NCI-H510A (cell line): ENCODE results near the gene HSF5.
"Not testable (repeated sequence)": the region's sequence is repeated elsewhere in the genome, so short reads cannot be mapped to it uniquely, and the experiment has no call there.

Experiments used
- DNase-seq: peaks from one replicate; lab custom pipeline; 2025; lab: John Stamatoyannopoulos, UW

Gene HSF5

DNA sequence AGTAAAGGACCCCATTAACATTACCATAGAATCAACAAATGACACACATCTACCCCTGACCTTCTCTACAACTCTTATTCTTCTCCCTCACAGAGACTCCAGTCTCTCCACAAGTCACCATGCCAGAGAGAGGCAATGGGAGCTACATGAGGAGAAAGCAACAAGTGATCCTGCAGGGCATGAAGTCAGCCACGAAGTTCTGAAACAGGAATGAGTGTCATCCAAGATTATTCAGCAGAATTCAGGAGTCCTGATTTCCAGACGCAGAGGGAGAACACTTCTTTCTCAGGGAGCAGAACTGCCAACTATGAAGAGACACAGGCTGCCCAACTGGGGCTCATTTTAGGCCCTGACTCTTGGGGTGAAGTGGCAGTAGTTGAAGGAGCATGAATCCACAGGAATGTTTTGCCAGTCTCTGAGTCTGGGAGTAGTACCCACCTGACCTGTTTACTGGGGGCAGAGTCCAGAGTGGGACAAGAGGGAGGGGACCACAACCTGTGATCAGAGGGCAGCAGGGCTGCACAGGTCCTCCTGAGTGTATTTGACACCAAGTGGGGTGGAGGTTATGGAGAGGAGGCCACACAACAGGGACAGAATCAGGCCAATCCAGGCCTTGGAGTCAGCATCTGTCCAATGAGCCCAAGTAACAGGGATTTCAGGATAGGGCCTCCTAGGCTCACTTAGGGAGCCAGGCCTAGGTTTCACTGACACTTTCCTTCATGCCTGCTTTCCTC, 28.6 kb upstream of the HSF5 start:
- DNase-seq = no peak

DNA sequence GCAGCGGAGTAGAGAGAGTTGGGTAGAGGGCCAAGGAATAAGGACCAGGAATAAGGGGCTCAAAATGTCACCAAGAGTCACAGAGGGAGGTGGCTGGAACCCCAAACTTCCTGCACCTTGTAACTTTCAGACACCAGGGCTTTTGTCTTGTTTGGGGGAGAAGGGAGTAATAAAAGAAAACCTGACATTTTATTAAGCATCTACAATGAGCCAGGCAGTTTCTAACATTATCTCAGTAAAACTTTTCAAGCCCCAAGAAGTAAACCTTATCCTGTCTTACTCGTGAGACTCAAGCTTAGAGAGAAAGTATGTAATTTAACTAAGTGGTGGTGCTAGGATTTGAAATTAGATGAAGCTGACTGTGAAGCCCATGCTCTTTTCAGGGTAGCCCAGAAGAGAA, 27.1 kb upstream of the HSF5 start:
- no peak for DNase-seq

DNA sequence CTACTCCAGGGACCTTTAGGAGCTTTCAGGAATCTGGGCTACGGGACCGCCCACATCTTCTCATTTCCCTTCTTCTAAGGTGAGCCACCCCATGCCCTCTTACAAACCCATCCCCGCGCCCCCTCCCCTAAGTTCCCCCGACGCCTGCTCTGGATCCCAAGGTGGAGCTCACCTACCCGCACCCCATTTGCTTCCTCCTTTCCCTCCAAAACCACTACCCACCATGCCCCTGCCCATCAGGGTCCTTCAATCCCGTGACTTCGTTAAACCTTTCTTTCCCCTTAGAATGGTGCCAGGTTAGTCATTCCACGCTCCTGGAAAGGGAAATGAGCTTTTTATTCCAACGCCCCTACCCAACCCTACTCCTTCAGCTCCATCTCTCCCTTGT, 26.6 kb upstream of the HSF5 start:
- DNase-seq = no peak

DNA sequence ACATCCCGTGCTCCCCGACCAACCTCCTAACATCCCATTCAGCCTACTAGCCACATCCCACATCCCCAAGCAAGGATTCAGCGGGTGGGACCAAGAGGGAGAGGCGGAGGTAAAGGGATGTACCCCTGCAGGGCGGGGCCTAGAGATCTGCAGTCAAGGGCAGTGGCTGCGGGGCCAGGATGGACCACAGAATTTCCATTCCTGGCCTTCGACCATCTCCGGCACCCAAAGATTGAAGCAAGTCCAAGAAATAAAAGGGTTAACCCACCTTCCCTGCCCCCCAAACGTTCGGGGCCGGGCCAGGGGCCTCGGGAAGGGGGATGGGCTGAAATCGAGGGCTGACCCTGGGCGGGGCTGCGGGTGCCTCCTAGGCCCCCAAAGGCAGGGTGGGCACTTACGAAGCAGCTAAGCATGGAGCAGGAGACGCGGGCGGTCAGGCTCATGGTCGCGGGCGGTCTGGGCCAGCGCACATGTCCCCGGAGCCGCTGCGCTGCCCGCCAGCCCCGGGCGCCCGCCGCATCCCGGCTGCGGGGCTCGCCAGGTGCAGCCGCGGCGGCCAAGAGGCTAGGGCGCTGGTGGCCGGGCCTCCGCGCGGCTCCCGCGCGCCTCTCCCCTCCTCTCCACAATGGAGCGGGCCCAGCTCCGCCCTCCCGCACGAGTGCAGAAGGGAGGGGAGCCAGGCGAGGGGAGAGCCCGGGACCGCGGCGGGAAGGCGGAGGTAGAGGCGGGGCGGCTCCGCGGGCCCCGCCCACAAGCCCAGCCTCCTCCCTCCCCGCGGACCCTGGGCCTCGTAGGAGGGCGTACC, 26.0 kb upstream of the HSF5 start, which contains the start of gene MTMR4:
Gene MTMR4 (minus strand): TSS at position 674 of the 805 bp plus-strand sequence. CDS start 231 bp downstream, at position 443.
- peak; percentile 85 for DNase-seq

DNA sequence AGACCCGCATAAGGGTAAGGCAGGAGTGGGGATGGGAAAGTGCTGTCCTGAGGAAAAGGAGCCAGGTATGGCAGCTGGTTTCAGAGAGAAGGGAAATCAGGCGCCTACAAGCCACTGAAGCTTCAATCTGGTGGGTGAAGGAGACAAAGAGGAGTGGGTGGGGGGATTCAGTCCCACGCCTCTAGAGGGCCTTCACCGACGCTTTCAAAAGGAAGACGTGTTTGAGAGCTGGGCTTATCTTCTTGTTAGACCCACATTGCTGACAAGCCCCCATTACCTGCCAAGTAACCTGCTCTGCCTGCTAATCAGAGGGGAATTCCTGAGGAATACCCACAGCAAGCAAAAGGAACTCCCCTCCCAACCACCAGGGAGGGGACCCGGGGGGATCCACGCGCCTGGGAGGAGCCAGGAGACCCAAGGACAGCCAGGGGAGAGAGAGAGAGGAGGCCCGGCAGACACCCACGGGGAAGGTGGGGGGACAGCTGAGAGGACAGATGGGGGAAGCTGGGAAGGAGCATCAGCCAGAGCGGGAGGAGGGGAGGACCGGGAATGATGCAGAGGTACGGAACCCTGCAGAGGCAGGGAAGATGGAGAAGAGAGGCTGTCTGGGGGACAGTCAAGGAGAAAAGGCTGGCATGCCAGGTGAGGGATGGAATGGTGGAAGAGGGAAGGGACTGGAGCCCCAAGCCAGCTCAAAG, 25.2 kb upstream of the HSF5 start:
- DNase-seq = no peak

DNA sequence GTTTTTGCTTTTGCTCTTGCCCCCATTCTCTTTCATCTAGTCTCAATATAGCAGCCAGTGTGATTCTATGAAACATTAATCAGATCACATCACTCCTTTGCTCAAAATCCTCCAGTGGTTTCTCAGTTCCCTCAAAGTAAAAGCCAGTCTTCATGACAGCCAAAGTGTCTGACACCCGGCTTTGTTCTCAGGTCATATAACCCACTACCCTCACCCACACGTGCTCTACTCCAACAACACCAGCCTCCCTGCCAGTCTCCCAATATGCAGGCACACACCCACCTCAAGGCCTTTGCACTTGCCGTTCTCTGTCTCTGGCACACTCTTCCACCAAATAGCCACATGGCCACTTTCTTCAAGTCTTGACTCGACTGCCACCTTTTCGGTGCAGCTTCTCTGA, 21.9 kb upstream of the HSF5 start:
- DNase-seq = no peak

DNA sequence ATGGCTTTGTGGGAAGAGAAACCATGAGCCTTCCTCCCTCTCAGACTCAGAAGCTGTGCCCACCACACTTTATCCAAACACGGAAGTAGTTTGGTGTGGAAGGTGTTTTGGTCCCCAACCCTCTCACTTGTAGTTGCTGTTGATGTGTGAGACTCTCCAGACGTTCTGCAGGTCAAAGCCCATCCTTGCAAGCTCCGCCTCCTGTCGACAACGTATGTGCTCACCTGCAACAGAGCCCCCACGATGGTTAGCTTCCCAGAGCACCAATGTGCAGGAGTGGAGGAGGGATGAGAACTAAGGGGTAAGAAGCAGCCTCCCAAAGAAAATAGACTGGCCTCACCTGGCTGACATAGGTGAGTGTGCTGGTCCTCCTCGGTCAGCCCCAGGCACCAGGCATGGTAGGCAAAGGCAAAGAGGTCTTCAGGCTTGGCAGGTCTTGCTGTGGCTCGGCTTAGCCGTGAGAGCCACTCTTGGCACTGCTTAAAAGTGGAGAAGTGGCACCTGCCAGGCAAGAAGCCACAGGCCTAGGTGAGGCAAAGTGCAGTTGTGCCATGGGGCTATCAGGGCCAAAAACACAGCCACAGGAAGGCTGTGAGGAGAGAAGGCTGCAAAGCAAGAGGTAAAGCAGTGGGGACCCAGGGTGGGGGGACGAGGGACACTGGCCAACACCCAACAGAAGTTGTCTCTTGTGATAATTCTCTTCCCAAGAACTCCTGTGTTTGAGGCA, 20.3 kb upstream of the HSF5 start:
- no peak for DNase-seq

DNA sequence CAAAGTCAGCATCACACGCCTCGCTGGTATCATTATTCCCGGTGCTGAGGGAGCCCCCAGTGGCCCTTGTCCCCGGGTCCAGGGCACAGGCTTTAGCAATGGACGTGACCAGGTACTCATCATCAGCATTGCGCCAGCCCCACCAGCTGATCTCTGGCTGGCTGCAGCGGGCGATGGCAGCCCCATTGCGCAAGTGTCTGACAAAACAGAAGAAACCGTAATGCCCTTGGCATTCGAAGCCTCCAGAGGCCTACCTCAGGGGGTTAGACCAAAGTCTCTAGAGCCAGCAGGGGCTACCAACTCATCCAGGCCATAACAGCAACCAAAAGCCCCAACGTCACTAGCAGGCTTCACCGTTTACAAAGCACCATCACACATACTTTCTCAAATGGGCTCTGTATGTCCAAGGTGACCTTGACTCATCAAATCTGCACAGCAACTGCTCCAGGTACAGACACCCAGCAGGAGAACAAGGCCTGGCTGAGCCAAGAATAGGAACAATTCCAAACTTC, 19.0 kb upstream of the HSF5 start:
- no peak for DNase-seq

DNA sequence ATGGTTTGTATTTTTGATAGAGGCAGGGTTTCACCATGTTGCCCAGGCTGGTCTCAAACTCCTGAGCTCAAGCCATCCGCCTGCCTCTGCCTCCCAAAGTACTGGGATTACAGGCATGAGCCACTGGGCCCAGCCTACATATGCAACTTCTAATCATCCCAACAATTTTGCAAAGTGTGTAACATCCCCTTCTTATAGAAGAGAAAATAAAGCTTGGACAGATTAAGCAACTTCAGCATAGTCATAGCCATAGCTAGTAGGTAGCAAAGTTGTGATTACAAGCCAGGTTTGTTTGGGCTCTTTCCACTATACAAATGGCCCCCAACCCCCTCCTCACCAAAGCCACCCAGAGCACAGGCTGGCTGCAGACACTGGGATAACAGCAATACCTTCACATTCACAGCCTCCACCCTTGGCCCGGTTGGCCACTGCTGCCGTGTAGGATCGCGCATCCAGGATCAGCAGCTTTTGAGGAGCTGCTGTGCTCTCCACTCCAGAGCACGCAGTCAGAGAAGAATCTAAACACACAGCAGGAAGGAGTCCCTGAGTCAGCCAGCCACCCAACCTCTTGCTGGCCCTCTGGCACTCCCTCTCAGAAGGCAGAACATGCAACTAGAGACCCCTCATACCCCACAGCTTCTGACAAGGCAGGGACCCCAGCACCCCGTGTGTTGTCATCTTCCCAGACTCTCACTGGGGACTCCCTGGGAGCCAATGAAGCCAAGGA, 18.3 kb upstream of the HSF5 start:
- no peak for DNase-seq

DNA sequence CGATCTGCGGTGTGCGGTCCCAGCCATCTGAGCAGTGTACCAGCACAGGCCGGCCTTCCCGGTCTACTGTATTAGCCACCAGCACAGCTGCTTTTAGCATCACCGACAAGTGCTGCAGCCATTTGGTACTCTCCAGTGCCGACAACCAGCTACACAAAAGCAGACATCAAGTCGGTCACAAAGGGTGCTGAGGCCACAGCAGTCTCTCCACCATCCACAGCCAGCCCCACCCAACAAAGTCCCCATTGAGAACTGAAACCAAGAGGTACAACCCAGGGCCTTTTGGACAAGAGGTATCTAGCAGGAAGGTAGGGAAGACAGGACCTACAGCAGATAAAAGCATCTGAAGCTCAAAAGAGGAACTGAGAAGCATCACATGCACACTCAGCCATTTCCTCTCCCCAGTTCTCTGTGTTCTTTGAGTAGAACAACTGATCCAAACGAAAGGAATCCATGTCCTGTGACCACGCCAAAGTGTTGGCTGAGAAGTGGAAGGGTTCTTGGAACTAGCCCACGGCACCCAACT, 16.7 kb upstream of the HSF5 start:
- no peak for DNase-seq

DNA sequence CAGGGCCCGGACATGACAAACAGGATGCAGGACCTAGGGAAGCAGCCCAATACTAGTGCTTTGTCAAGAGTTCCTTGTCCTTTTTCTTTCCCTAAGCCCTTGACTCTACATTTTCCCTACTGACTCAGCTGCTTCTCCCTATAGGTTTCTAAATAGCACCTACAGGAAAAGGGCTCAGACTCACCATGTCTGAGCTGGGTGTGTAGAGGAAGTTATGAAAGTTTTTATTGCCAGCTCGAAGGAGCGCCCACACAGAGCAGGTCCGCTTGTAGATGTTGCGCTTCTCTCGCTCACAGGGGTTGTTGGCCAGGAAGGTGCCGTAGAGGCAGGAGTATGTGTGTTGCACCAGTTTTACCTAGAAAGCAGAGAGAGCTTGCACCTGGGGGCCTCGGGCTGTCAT, 15.7 kb upstream of the HSF5 start:
- DNase-seq = no peak

DNA sequence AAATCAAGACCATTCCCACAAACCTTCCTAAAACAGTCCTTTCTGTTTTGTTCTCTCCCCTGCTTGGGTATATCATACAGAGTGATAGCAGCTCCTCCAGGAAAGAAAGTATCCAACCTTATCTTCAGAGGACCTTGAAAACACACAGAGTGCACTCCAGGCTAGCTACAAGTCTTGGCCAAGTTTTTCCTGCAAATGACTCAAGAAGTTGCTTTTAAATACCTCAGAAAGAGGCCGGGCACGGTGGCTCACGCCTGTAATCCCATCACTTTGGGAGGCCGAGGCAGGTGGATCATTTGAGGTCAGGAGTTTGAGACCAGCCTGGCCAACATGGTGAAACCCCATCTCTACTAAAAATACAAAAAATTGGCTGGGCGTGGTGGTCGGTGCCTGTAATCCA, 14.9 kb upstream of the HSF5 start:
- not testable (repeated sequence) for DNase-seq

DNA sequence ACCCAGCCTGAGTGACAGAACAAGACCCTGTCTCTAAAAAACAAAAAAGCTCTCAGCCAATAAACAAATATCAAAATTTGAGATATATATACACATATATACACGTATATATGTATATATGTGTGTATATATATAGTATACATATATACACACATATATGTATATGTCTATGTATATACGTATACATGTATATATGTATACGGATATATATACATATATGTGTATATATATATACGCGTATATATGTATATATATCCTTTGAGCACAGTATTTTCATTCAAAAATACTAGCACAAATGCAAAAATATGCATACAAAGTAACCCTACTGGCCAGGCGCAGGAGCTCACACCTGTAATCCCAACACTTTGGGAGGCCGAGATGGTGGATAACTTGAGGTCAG, 13.2 kb upstream of the HSF5 start:
- DNase-seq = no peak

DNA sequence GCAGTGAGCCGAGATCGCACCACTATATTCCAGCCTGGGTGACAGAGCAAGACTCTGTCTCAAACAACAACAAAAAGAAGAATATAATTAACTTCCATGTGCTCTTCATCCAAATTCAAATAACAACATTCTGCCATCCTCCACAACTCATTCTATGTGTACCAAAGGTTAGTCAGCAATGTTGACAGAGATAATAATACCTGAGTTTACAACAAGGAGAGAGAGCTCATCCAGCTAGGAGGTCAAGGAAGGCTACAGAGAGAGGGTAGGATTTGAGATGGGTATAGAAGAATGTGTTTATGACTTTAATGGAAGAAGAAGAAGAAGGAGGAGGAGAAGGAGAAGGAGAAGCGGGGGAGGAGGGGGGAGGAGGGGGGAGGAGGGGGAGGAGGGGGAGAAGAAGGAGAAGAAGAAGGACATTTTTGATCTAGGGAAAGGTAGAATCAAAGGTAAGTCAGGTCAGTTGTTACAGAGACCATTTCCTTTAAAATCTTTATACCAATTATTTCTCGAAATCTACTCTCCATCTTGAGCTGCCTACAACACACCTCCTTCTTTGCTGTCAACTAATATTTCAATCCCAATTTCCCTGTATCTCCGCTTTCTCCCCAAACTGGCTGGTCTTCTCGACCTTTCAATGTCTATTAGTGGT, 10.1 kb upstream of the HSF5 start:
- no peak for DNase-seq

DNA sequence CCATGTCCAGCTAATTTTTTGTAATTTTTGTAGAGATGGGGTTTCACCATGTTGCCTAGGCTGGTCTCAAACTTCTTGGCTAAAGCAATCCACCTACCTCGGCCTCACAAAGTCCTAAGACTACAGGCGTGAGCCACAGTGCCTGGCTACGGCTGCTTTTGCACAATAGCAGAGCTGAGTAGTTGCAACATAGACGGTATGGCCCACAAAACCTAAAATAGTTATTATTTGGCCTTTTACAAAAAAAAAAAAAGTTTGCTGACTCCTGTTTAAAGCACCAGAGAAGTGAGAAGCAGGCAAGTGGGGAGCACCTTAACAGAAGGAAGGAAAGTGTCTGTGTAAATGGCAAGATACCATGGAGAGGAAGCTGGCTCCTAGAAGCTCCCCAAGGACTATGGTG, 5.3 kb upstream of the HSF5 start:
- no peak for DNase-seq

DNA sequence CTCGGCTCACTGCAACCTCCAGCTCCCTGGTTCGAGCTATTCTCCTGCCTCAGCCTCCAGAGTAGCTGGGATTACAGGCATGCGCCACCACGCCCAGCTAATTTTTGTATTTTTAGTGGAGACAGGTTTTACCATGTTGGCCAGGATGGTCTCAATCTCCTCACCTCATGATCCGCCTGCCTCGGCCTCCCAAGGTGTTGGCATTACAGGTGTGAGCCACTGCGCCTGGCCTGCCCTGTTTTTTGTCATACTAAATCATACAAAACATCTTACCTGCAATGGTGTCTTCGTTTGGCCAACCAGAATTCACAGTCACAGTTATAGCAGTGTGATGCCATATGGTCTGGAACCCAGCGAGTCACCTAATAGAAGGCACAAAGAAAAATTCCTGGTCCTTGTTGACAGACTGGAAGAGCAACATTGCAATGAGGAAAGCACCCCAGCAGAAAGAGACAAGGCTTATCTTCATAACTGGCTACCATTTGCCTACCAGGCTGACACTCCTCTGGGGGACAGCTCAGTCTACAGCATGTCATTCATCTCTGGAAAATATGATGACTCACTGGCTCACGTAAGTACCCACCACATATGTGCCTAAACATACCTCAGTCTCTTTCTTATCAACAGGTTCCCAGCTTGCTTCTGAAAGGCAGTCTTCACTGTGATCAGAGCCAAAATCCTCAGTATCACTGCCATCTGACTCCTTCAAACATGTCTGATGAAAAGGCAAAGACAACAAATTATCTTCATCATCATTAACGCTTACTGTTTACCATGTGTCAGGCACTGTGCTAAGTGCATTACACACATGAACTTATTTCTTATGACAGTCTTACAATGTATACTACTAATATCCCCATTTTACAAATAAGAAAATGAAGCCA, 4.3 kb upstream of the HSF5 start:
- no peak for DNase-seq

DNA sequence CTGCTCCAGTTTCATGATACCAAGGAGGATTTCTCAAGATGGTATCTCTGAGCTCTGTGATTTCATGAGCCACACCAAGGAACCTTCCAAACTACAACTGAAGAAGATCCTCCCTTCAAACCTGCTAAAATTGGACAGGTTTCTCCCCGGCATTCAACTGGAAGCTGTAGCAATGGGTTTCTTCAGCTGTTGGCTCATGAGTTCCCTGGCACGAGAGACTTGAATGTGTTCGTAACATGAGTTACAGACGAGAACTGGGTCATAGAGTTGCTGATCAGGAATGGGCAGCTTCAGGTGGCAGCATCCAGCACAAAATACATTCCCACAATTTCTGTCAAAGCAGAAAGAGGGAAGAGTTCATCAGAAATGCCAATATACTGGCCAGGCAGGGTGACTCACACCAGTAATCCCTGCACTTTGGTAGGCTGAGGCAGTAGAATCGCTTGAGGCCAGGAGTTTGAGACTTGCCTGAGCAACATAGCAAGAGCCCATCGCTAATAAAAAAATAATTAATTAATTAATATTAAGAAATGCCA, 3.4 kb upstream of the HSF5 start:
- DNase-seq = no peak

DNA sequence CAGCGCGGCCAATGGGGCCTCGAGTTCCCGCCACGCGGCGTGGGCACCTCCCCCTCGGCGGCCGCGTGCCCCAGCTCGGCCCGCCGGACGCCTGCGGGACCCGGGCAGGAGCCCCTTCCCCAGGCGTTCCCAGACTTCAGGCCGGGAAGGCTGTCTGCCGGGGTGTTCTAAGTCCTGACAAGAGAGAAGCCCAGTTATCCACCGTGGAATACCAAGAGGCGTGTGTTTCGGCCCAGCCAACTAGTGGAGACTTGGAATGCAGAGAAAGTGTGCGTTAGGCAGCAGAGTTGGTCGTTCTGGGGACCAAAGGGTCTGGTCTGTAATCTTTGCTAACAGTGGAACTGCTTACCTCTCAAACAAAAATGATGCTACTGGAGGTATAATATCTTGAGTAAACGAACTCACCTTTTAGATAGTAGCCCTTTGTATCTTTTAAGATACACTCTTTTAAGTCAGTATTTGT, 251 bp upstream of the HSF5 start:
- DNase-seq = no peak

DNA sequence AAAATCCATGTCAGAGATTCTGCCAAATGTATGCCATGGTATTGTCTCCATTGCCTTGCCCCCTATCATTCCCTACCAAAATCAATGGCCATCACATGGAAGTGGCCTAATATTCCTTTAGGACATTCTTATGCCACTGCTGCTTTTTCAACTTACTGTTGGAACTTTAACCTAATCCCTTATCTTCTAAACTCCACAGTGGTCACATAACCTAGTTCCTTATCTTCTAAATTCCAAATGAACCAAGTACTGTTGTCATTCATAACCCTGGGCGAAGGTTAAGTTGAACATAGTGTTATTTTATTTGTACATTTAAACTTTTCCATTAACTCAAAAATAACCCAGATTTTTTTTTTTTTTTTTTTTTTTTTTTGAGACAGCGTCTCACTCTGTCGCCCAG, 3.6 kb downstream of the HSF5 start:
- DNase-seq = no peak
